K562 (cell line): ENCODE measurements around the gene TMEM69. TPM values are rescaled to one million over a fixed set of nuclear protein-coding genes. Genes with fewer than 3 reads are reported as not detected.

ENCODE experiments used
- BHLHE40 ChIP-seq: IDR thresholded peaks from 2 replicates; pipeline ENCODE4 v1.6.1; 2011; ENCODE audit warnings: low read length, improper control_type of control experiment
- CTCF ChIP-seq, 3 experiments: IDR thresholded peaks in 2 of 3; conservative IDR thresholded peaks in 1 of 3; 2 replicates each; pipeline ENCODE4 v1.5.1; 2011 to 2012; ENCODE audit warnings: low read length in 3 of 3, mild to moderate bottlenecking in 3 of 3, control low read depth in 2 of 3, improper control_type of control experiment in 1 of 3, inconsistent platforms in 1 of 3, low read depth in 1 of 3, mixed read lengths in 1 of 3, moderate library complexity in 1 of 3; ENCODE audit not compliant: insufficient read depth in 2 of 3
- DIDO1 ChIP-seq: fragments of 450-650 bp; IDR thresholded peaks from 2 replicates; pipeline ENCODE4 v1.6.1; 2016; ENCODE audit warnings: low read depth, missing biosample characterization, missing genetic modification characterization
- HDAC8 ChIP-seq: fragments of 450-650 bp; IDR thresholded peaks from 2 replicates; pipeline ENCODE4 v1.6.1; 2016; ENCODE audit warnings: mild to moderate bottlenecking, missing genetic modification characterization, moderate library complexity, missing compliant biosample characterization
- ID3 ChIP-seq, 2 experiments: fragments of 250-450 bp in 1 of 2; fragments of 450-650 bp in 1 of 2; sonication (Bioruptor Pico) in 1 of 2; IDR thresholded peaks; 2 replicates each; pipeline versions ENCODE4 v1.6.1 to v1.8.0; 2016 to 2021; ENCODE audit warnings: mild to moderate bottlenecking in 2 of 2, moderate library complexity in 2 of 2, missing compliant biosample characterization in 1 of 2, missing genetic modification characterization in 1 of 2
- MXI1 ChIP-seq: IDR thresholded peaks from 2 replicates; pipeline ENCODE4 v1.6.1; 2011; ENCODE audit warnings: low read depth, mild to moderate bottlenecking, improper control_type of control experiment, low read length
- NR0B1 ChIP-seq: fragments of 450-650 bp; IDR thresholded peaks from one replicate; pipeline ENCODE4 v1.6.1; 2018; ENCODE audit warnings: mild to moderate bottlenecking, moderate library complexity; ENCODE audit not compliant: partially characterized antibody
- PBX2 ChIP-seq, 2 experiments: IDR thresholded peaks in 1 of 2; conservative IDR thresholded peaks in 1 of 2; 2 replicates each; pipeline ENCODE4 v1.6.1; 2016; ENCODE audit warnings: low read depth in 2 of 2, mild to moderate bottlenecking in 1 of 2, missing compliant biosample characterization in 1 of 2, missing genetic modification characterization in 1 of 2, moderate library complexity in 1 of 2
- SAFB2 ChIP-seq: fragments of 200-400 bp; formaldehyde crosslinking; IDR thresholded peaks from 2 replicates; pipeline ENCODE4 v1.6.1; 2018; ENCODE audit warnings: borderline replicate concordance, low read length, low read depth, moderate library complexity; ENCODE audit not compliant: severe bottlenecking
- SFPQ ChIP-seq: fragments of 200-400 bp; formaldehyde crosslinking; IDR thresholded peaks from 2 replicates; pipeline ENCODE4 v1.6.1; 2017; ENCODE audit warnings: mild to moderate bottlenecking, low read depth, low read length, moderate library complexity
- TGIF2 ChIP-seq: sonication (generic); formaldehyde crosslinking; IDR thresholded peaks from 2 replicates; pipeline ENCODE4 v1.8.1; 2022; ENCODE audit warnings: mild to moderate bottlenecking, missing genetic modification reagents, moderate library complexity
- ZNF644 ChIP-seq: fragments of 200-800 bp; sonication (Bioruptor generic); IDR thresholded peaks from 2 replicates; pipeline ENCODE4 v1.6.1; 2016; ENCODE audit warnings: low read depth, missing genetic modification characterization, missing compliant biosample characterization
- ZNF696 ChIP-seq: fragments of 250-450 bp; sonication (Bioruptor Pico); conservative IDR thresholded peaks from 2 replicates; pipeline ENCODE4 v1.4.0; 2020; ENCODE audit warnings: mild to moderate bottlenecking, moderate library complexity
- polyA plus RNA-seq, 8 experiments: library from polyadenylated mRNA; depleted of rRNA in 4 of 8; stranded (reverse) in 5 of 8; unstranded in 3 of 8; fragments of >200 nt; fragmentation: Nextera tagmentation in 2 of 8; fragmentation: Illumina TruSeq in 1 of 8; extraction: Ambion mirVana in 2 of 8; extraction: Trizol in 1 of 8; gene quantifications; 2 replicates each; pipeline versions ENCODE4 v1.2.1 to v1.2.3, GENCODE V29; 2011 to 2014; ENCODE audit warnings: inconsistent platforms in 1 of 8, missing spikeins in 1 of 8
- total RNA-seq, 7 experiments: library from RNA; depleted of rRNA in 6 of 7; stranded (reverse); fragments of >200 nt in 6 of 7; fragmentation: Illumina TruSeq in 2 of 7; extraction: Trizol in 2 of 7; gene quantifications; 2 replicates each; pipeline versions ENCODE4 v1.2.1 to v1.2.3, GENCODE V29; 2011 to 2021; ENCODE audit warnings: low replicate concordance in 1 of 7

The TMEM69 gene
- total and polyA plus RNA-seq, 9 of the 15 experiments (the other 6 are each of a cell fraction or from before 2014, with no cell fraction given): 47.3 to 248 (median 103) TPM

GRCh38 chr1:45686288-45687013 lies 1.5 kb upstream of the TMEM69 start, which contains the start of gene GPBP1L1 (continued):
- TF ChIP-seq ID3 (CRISPR knock-in tag; IDR thresholded peaks at IDR 0.05): peak; percentile 67; the same call in 1 of the 2 replicates
- no peak for TF ChIP-seq ID3 (tag; IDR thresholded peaks at IDR 0.05)
- no peak; the same call in 1 of the 2 replicates for TF ChIP-seq BHLHE40
- TF ChIP-seq TGIF2 (CRISPR knock-in tag): no peak
- no peak for TF ChIP-seq NR0B1
- TF ChIP-seq SFPQ: no peak
- no peak for TF ChIP-seq PBX2 (CRISPR knock-in tag; IDR thresholded peaks at IDR 0.05; ENCODE audit: low read depth)
- TF ChIP-seq PBX2 (tag; conservative IDR thresholded peaks at IDR 0.05; ENCODE audit: low read depth): no peak
- TF ChIP-seq MXI1: 0 out of 2 replicates have a peak, but pooled peaks have one; percentile 18
- no peak for TF ChIP-seq ZNF696 (CRISPR knock-in tag)
- peak; percentile 73; the same call in 1 of the 2 replicates for TF ChIP-seq DIDO1 (tag)
- 0 out of 6 replicates have a peak, but pooled peaks of 1 of the 3 experiments have one; percentile 1 for TF ChIP-seq CTCF (IDR thresholded peaks at IDR 0.05 in 2 of 3, conservative IDR thresholded peaks at IDR 0.05 in 1 of 3; ENCODE audit: insufficient read depth in 2 of 3, low read depth in 1 of 3, low read length in 3 of 3)
- no peak for TF ChIP-seq SAFB2
- no peak for TF ChIP-seq HDAC8 (tag)
- TF ChIP-seq ZNF644: no peak
